Heart left ventricle (tissue), 16 donors: ENCODE measurements around the gene XXYLT1. TPM values are rescaled to one million over a fixed set of nuclear protein-coding genes. Genes with fewer than 3 reads are reported as not detected.

Experiments
- ATAC-seq, 4 donors: fragments of 200-7000 bp; cut with Tn5 transposase; one replicate each; pipeline ENCODE4 v1.9.1; 2020 to 2022; ENCODE audit warnings: moderate library complexity in 4 of 4, mild to moderate bottlenecking in 3 of 4, moderate number of reproducible peaks in 1 of 4
- DNase-seq, 5 donors: peaks; one replicate each; pipeline ENCODE4 v3.0.0-alpha.2; 2020
- H3K27ac ChIP-seq, 12 donors: fragments of 200-600 bp; sonication (generic) in 4 of 12; one replicate each; pipeline versions ENCODE4 v1.5.0 to v1.8.0; 2016 to 2022; ENCODE audit warnings: mild to moderate bottlenecking in 2 of 12
- H3K27me3 ChIP-seq, 9 donors: fragments of 200-600 bp; sonication (generic) in 2 of 9; one replicate each; pipeline versions ENCODE4 v1.5.1 to v1.8.0; 2016 to 2022; ENCODE audit warnings: mild to moderate bottlenecking in 3 of 9
- H3K36me3 ChIP-seq, 9 donors: fragments of 200-600 bp; sonication (generic) in 2 of 9; one replicate each; pipeline versions ENCODE4 v1.5.0 to v1.8.0; 2018 to 2022; ENCODE audit warnings: mild to moderate bottlenecking in 2 of 9
- H3K4me1 ChIP-seq, 12 donors: fragments of 200-600 bp; sonication (generic) in 4 of 12; one replicate each; pipeline versions ENCODE4 v1.5.0 to v1.8.0; 2016 to 2022; ENCODE audit warnings: mild to moderate bottlenecking in 3 of 12
- H3K4me3 ChIP-seq, 12 donors: fragments of 200-600 bp; sonication (generic) in 4 of 12; one replicate each; pipeline versions ENCODE4 v1.5.0 to v1.8.0; 2017 to 2022; ENCODE audit warnings: mild to moderate bottlenecking in 9 of 12, moderate library complexity in 4 of 12
- H3K9me3 ChIP-seq, 12 donors: fragments of 200-600 bp; sonication (generic) in 4 of 12; one replicate each; pipeline versions ENCODE4 v1.5.0 to v1.8.0; 2016 to 2022; ENCODE audit warnings: mild to moderate bottlenecking in 1 of 12
- POLR2A ChIP-seq, 2 donors: fragments of 450-650 bp; IDR thresholded peaks; one replicate each; pipeline ENCODE4 v1.6.1; 2017; ENCODE audit warnings: antibody characterized with exemption in 2 of 2, mild to moderate bottlenecking in 2 of 2, moderate library complexity in 2 of 2
- WGBS, 4 donors: extraction: QIAGEN DNeasy Blood & Tissue Kit in 2 of 4; methylation state at CpG; one replicate each; pipeline versions ENCODE4 v1.1.5 to v1.1.7; 2013 to 2018; 5-methylcytosine and 5-hydroxymethylcytosine counted together
- intact Hi-C, 10 donors: fragments of 100-400 bp; cut with DNase I; formaldehyde crosslinking; loops; one replicate each; pipeline versions ENCODE4 v1.11.1 to v1.14.2; 2022
- polyA plus RNA-seq, 2 donors: library from polyadenylated mRNA; stranded (reverse); fragments of 200-250 nt; gene quantifications; one replicate each; pipeline ENCODE4 v1.2.3, GENCODE V29; 2013
- total RNA-seq, 9 donors: library from RNA; depleted of rRNA in 2 of 9; stranded (reverse); fragments of >200 nt in 2 of 9; fragmentation: NEBNext Ultra II Directional in 3 of 9; extraction: Animal tissue kit (Norgen Biotek cat#: 25700) in 3 of 9; gene quantifications; one replicate each; pipeline versions ENCODE4 v1.1.0 to v1.2.4, GENCODE V29; 2016 to 2023
- TF ChIP-seq, protein P1 (sequence below), 12 donors: fragments of 200-600 bp; sonication (generic) in 4 of 12; IDR thresholded peaks; one replicate each; pipeline versions ENCODE4 v1.5.0 to v1.8.0; 2018 to 2022; ENCODE audit warnings: antibody characterized with exemption in 12 of 12, mild to moderate bottlenecking in 5 of 12
- donor health status: ischemic (EF 13 %, LVEDD 7.1; RV severe dilation, severe dysfunction).
- donor health status: healthy with polysubstance abuse.
- donor health status: DM: no; HTN: yes; CAD: no.
- donor health status: DM: no; HTN: no; CAD: no.
- donor health status: ischemic (EF 25% LVEDD 6.9; RV normal size, moderate dysfunction).
- donor health status: ischemic (EF 25% LVEDD 5.7; RV mildly dilated, moderate dysfunction).
- donor health status: healthy.
- donor health status: DM: yes; HTN: yes; CAD: no.
- donor health status: ischemic (EF 35%, LVEDD 5.7; RV mildly dilated, moderate dysfunction).
- donor health status: nonischemic (EF 11% LVEDD 7.7; RV severe dilation, severe dysfunction).
- donor health status: DM: yes; HTN: yes; CAD: no.
- donor health status: PGD.
- donor health status: ischemic (EF 29% LVEDD 5.4; RV normal size, mild dysfunction).
- donor health status: nonischemic (EF 23%, LVEDD 6.1; RV moderate dilation, normal function).

XXYLT1 gene
- total and polyA plus RNA-seq, 11 donors, result 1.9 to 8.6 (median 4.8) TPM

DNA sequence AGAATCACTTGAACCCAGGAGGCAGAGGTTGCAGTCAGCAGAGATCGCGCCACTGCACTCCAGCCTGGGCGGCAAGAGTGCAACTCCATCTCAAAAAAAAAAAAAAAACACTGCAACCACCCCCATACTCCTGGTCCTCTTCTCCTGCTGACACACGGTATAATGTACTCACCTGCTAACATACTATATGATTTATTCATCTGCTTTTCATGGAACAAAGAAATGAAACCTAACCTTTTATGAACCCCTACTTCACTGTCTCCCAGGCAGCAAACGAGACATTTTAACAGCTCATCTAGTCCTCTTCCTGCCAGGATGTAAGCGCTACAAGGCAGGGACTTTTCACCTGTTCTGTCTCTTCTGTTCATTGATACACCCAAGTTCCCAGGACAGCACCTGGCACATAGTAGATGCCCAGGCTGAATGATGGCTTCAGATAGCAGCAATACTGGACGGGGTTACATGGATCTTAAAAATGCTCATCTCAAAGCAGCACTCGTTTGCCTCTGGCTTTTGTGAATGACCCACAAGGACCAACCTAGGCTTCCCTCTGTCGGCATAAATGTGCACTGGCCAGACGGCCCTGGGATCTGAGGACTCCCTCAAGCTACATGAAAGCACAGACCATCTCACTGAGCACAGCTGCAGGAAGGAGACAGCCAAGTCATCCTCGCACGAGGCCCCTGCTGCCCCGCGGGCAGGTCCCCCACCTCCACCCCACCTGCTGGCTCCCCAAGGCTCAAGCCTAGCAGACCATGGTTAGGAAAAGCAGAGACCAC lies 20.3 kb downstream of the XXYLT1 start:
- Histone ChIP-seq H3K27ac (no peak overlapping the region), H3K4me3 (no peak overlapping the region), H3K9me3 (no peaks in the 10 kb centered on the region), H3K4me1 (peaks cover 0 to 9% (median 0%) of the 10 kb centered on the region in 12 donors), H3K27me3 (no peaks in the 10 kb centered on the region), H3K36me3 (peaks cover 0 to 3% (median 0%) of the 10 kb centered on the region in 9 donors)
- no peak for TF ChIP-seq POLR2A (IDR thresholded peaks at IDR 0.05)
- TF ChIP-seq, protein P1, sequence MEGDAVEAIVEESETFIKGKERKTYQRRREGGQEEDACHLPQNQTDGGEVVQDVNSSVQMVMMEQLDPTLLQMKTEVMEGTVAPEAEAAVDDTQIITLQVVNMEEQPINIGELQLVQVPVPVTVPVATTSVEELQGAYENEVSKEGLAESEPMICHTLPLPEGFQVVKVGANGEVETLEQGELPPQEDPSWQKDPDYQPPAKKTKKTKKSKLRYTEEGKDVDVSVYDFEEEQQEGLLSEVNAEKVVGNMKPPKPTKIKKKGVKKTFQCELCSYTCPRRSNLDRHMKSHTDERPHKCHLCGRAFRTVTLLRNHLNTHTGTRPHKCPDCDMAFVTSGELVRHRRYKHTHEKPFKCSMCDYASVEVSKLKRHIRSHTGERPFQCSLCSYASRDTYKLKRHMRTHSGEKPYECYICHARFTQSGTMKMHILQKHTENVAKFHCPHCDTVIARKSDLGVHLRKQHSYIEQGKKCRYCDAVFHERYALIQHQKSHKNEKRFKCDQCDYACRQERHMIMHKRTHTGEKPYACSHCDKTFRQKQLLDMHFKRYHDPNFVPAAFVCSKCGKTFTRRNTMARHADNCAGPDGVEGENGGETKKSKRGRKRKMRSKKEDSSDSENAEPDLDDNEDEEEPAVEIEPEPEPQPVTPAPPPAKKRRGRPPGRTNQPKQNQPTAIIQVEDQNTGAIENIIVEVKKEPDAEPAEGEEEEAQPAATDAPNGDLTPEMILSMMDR (IDR thresholded peaks at IDR 0.05), result peak; percentile 15 to 60 (median 44)
- peak; percentile 30 to 71 (median 66) for ATAC-seq
- WGBS, 4 donors, result 58 to 66% (median 60%) methylated on average over 13 to 14 of the region's 14 CpGs
- intact Hi-C loops, result loop anchor here in 9 of 10 donors (5.0 to 10.0 kb wide), 9 partner anchors 66 to 248 kb away; no protein-coding TSS in a partner anchor
- peak in 1 of 5 donors; percentile 61 for DNase-seq

DNA sequence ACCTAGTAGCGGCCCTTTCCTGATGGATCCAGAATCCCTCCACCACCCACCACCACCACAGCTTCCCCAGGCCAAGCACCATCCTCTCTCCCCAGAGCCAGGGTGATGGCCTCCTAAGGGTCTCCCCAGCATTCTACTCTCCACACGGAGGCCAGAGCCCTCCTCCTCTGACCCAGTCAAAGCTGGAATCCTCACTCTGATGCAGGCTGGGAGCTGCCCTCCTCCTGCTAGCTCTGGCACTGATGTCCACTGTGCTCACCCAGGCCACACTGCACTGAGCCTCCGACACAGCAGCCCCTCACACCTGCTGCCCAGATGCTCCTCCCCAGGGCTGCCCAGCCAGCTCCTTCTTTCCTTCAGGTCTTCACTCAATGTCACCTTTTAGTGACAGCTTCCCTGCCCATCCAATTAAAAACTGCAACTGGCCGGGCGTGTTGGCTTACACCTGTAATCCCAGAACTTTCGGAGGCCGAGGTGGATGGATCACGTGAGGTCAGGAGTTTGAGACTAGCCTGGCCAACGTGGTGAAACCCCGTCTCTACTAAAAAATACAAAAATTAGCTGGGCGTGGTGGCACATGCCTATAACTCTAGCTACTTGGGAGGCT lies 21.0 kb downstream of the XXYLT1 start:
- no peak overlapping the region for H3K4me3 ChIP-seq
- TF ChIP-seq, protein P1 (IDR thresholded peaks at IDR 0.05), result no peak
- TF ChIP-seq POLR2A (IDR thresholded peaks at IDR 0.05), result no peak
- no peak overlapping the region for H3K27ac ChIP-seq
- WGBS, 4 donors, result 93 to 97% (median 95%) methylated on average over 11 of the region's 11 CpGs
- no peaks in the 10 kb centered on the region for H3K9me3 ChIP-seq
- peak in 1 of 5 donors; percentile 19 for DNase-seq
- peaks cover 0 to 3% (median 0%) of the 10 kb centered on the region in 9 donors for H3K36me3 ChIP-seq
- H3K4me1 ChIP-seq, result peaks cover 0 to 9% (median 0%) of the 10 kb centered on the region in 12 donors
- no peak for ATAC-seq
- intact Hi-C loops, result loop anchor here in 9 of 10 donors (5.0 to 10.0 kb wide), 10 partner anchors 65 to 248 kb away; no protein-coding TSS in a partner anchor
- H3K27me3 ChIP-seq, result no peaks in the 10 kb centered on the region

DNA sequence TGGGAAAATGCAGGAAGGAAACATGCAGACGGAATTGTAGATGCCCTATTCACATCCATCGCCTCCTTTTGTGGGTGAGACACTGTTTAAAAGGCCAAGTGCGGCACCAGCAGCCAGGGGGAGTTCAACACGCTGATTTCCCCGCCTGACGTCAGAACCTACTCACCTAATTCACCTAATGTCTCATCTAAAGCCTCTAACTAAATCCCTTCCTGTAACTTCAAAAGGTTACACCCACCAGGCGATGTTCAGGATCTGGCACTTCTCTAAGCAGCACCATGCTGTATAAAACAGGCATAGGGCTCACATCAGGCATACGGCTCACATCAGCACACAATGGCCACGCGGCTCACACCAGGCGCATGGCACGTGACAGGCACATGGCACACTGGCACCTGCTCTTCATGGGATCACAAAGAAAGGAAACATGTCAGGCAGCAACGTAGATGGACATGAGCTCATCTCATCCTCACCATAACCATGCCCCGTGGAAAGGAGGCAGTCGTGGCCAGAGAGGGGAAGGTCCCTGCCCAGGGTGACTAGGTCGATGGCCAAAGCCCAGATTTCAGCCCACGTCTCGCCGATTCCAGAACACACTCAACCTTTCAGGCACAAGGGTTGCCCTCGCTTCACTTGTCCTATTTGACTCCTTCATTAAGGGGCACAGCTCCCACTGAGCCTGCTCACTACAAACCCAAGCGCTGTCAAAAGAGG lies 21.7 kb downstream of the XXYLT1 start:
- WGBS, 4 donors, result 96 to 97% (median 97%) methylated on average over 20 to 21 of the region's 21 CpGs
- Histone ChIP-seq H3K36me3 (peaks cover 0 to 3% (median 0%) of the 10 kb centered on the region in 9 donors), H3K27me3 (no peaks in the 10 kb centered on the region), H3K27ac (no peak overlapping the region), H3K4me3 (no peak overlapping the region), H3K4me1 (peaks cover 0 to 9% (median 0%) of the 10 kb centered on the region in 12 donors), H3K9me3 (no peaks in the 10 kb centered on the region)
- ATAC-seq, result no peak
- DNase-seq, result peak in 1 of 5 donors; percentile 2
- intact Hi-C loops, result loop anchor here in 2 of 10 donors (5.0 to 10.0 kb wide), 2 partner anchors 114 to 247 kb away; no protein-coding TSS in a partner anchor
- TF ChIP-seq, protein P1 (IDR thresholded peaks at IDR 0.05), result no peak
- no peak for TF ChIP-seq POLR2A (IDR thresholded peaks at IDR 0.05)
